Muscle of arm (tissue), 12 donors: ENCODE measurements around the gene PLOD3. TPM values are rescaled to one million over a fixed set of nuclear protein-coding genes. Genes with fewer than 3 reads are reported as not detected.
"Not testable (repeated sequence)": the region's sequence is repeated elsewhere in the genome, so short reads cannot be mapped to it uniquely, and the experiment has no call there.

Source experiments
- DNase-seq: peaks from one replicate; pipeline ENCODE4 v3.0.0-alpha.2; 2013
- polyA plus RNA-seq, 12 donors: library from polyadenylated mRNA; unstranded; fragments of 120-200 nt; gene quantifications; one replicate each; pipeline ENCODE4 v1.2.1, GENCODE V29; 2013; ENCODE audit not compliant: insufficient read length in 12 of 12

PLOD3 gene
- polyA plus RNA-seq, 12 donors: 31.9 to 73.4 (median 47.2) TPM; not detected in 1

GRCh38 chr7:101216860-101217387, 457 bp downstream of the PLOD3 start:
- no peak for DNase-seq

- no peak for DNase-seq
These were observed 1.2 kb downstream of the PLOD3 start for GRCh38 chr7:101216001-101216859.

- no peak for DNase-seq
These were observed 5.4 kb downstream of the PLOD3 start for GRCh38 chr7:101212014-101212413.

- no peak for DNase-seq
These were observed 5.9 kb downstream of the PLOD3 start for GRCh38 chr7:101211501-101211900.

GRCh38 chr7:101210143-101210542, 7.2 kb downstream of the PLOD3 start:
- DNase-seq: no peak

GRCh38 chr7:101208794-101209193, 8.6 kb downstream of the PLOD3 start:
- DNase-seq: no peak

GRCh38 chr7:101207459-101207858, 9.9 kb downstream of the PLOD3 start:
- DNase-seq: no peak

- DNase-seq: no peak
These were observed 10.7 kb downstream of the PLOD3 start for GRCh38 chr7:101206665-101207042.

GRCh38 chr7:101205901-101206664, 11.3 kb downstream of the PLOD3 start:
- no peak for DNase-seq

GRCh38 chr7:101203740-101204738, 13.3 kb downstream of the PLOD3 start:
- not testable (repeated sequence) for DNase-seq

GRCh38 chr7:101202603-101202918, 14.8 kb downstream of the PLOD3 start:
- DNase-seq: no peak

- no peak for DNase-seq
These were observed 15.4 kb downstream of the PLOD3 start for GRCh38 chr7:101201695-101202602.

- DNase-seq: no peak
These were observed 16.4 kb downstream of the PLOD3 start, which contains the start of gene MOGAT3 for GRCh38 chr7:101200862-101201599. MOGAT3 (minus strand) TSS chr7:101201036; CDS start chr7:101200854, 182 bp downstream.

- DNase-seq: no peak
These were observed 16.9 kb downstream of the PLOD3 start for GRCh38 chr7:101200504-101200861.

- not testable (repeated sequence) for DNase-seq
These were observed 17.9 kb downstream of the PLOD3 start for GRCh38 chr7:101199522-101199921.

GRCh38 chr7:101198476-101198875, 18.9 kb downstream of the PLOD3 start:
- DNase-seq: no peak

- DNase-seq: no peak
These were observed 19.4 kb downstream of the PLOD3 start for GRCh38 chr7:101197991-101198390.

GRCh38 chr7:101195884-101196283, 21.5 kb downstream of the PLOD3 start:
- DNase-seq: no peak

GRCh38 chr7:101189109-101189508, 28.3 kb downstream of the PLOD3 start:
- no peak for DNase-seq
